Measurements from ENCODE around the gene ZCCHC12.
A peak's percentile ranks its signal among the peaks of the same experiment; 100 is the strongest.

Gene ZCCHC12

GRCh38 chrX:118872102-118872566 lies 48.5 kb downstream of the ZCCHC12 start:
- peak in 1 of 2 experiments; percentile 39 for DNase-seq

All from cerebellar nuclear complex (tissue), 1 donor.